Measurements from ENCODE around the gene THPO.
A peak's percentile ranks its signal among the peaks of the same experiment; 100 is the strongest.

The THPO gene

GRCh38 chr3:184384342-184384741 lies 6.3 kb upstream of the THPO start:
- no peak for DNase-seq

- no peak for DNase-seq
These were observed 5.2 kb upstream of the THPO start for GRCh38 chr3:184383033-184383740.

GRCh38 chr3:184382326-184383032 lies 4.5 kb upstream of the THPO start:
- no peak for DNase-seq

DNA sequence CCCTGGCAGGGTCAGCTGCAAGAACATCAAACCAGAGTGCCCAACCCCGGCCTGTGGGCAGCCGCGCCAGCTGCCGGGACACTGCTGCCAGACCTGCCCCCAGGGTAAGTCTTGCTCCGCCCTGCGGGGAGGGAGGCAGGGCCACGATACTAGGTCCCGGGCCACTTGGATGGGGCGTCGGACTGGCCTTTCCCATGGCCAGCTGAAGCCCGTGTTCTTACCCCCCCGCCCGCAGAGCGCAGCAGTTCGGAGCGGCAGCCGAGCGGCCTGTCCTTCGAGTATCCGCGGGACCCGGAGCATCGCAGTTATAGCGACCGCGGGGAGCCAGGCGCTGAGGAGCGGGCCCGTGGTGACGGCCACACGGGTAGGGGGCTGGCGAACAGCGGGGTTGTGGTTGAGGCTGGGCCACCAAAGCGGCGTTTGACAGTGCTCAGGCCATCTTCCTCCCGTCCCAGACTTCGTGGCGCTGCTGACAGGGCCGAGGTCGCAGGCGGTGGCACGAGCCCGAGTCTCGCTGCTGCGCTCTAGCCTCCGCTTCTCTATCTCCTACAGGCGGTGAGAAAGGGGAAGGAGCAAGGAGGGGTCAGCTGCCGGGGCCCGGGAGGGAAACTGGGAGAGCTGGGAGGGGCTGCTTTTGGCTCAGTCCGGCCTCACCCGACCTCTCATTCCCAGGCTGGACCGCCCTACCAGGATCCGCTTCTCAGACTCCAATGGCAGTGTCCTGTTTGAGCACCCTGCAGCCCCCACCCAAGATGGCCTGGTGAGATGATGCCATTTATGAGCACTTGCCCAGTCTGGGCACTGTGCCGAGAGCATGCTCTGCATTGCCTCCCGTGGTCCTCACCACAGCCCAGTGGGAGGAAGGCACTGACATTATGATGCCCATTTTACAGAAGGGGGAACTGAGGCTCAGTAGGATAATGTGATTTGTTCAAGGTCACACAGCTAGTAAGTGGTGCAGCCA lies 3.5 kb upstream of the THPO start:
- peak in 1 of 2 experiments; percentile 16 for DNase-seq

DNA sequence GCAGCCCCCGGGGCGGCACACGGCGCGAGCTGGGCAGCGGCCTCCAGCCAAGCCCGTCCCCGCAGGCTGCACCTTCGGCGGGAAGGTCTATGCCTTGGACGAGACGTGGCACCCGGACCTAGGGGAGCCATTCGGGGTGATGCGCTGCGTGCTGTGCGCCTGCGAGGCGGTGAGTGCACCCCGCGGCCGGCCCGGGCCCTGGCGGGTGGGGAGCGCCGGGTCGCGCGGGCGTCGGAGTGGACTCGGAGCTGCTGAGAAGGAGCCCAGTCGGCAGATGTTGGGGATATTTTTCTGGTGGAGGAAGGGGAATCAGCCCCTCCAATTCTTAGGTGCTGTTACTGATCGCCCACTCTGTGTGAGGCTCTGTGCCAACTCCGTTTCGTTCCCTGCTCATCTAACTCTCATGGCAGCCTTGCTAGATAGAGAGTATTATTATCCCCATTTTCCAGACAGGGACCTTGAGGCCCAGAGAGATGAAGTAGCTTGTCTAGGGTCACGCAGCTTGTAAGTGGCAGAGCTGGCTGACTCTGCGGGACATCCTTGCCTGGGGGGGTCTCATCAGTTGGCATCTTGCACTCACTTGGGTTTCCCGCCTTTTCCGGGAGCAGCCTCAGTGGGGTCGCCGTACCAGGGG lies 2.7 kb upstream of the THPO start:
- peak in 1 of 2 experiments; percentile 22 for DNase-seq

DNA sequence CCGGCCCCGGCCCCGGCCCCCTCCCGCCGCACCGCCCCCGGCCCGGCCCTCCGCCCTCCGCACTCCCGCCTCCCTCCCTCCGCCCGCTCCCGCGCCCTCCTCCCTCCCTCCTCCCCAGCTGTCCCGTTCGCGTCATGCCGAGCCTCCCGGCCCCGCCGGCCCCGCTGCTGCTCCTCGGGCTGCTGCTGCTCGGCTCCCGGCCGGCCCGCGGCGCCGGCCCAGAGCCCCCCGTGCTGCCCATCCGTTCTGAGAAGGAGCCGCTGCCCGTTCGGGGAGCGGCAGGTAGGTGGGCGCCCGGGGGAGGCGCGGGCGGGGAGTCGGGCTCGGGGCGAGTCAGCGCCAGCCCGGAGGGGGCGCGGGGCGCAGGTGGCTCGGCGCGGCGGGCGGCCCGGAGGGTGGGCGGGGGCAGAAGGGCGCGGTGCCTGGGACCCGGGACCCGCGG lies 2.2 kb upstream of the THPO start:
- DNase-seq: peak; percentile 36 to 41

DNA sequence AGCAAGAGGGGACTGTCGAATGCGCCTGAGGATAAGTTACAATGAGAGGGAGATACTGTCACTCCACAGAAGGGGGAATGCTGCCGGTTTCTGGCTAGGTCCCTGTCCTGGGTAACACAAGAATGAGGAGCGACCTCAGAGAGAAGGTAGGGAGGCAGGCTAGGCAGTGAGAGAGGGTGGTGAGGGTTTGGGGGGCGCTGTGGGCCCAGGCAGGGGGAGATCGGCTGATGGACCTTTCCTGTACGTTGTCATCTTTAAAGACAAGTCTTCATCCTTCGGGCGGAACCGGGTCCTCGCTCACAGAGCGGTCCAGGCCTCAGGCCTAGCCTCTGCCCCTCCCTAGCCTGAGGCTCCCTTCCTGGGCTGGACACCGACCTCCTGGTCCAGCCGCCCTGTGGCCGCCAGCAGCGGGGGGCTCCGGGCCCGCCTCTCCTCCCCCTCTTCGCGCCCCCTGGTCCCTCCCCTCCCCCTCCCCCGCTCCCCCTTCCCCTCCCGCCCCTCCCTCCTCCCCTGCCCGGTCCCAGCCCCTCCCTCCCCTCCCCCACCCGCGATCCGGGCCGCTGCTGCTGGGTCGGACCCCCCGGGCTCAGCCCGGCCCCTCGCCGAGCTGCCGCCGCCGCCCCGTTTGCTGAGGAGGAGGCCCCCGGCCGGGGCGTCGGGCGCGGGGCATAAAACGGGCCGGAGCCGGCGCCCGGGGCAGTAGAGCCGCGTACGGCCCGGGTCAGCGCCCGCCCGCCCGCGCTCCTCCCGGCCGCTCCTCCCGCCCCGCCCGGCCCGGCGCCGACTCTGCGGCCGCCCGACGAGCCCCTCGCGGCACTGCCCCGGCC lies 1.6 kb upstream of the THPO start, which contains the start of gene CHRD:
TSS of gene CHRD (plus strand) at position 697 of the 827 bp plus-strand sequence. CDS start 265 bp downstream, outside the sequence.
- no peak for DNase-seq

DNA sequence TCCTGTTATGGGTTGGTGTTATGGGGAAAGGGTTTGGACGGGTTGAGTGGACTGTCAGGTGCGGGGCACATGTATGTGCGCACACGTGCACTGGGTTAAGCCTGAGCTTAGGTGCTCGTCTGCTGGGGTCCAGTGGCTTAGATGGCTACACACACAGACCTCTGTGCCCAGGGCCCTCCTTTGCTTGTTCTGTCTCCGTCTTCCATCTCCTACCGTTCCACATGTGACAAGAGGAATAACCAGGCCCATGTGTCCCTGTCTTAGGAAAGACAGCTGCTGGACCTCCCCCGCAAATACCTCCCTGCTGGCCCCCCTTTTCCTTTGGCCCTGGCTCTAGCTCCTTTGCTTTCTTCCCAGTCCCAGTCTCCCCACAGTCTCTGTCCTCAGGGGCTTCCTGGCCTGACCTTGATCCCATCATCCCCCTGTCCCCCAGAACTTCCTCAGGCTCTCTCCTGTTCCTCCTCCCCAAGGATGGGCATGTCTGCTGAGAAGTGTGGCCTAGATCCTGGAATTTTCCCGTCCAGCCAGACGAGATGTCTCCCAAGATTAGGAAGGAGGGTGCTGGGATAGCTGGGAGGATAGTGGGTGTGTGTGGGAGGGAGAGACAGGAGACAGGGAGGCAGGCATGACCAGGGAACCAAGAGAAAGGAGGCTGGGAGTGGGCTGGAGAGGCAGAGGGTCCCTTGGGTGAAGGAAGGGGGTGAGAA lies 797 bp upstream of the THPO start:
- no peak for DNase-seq

DNA sequence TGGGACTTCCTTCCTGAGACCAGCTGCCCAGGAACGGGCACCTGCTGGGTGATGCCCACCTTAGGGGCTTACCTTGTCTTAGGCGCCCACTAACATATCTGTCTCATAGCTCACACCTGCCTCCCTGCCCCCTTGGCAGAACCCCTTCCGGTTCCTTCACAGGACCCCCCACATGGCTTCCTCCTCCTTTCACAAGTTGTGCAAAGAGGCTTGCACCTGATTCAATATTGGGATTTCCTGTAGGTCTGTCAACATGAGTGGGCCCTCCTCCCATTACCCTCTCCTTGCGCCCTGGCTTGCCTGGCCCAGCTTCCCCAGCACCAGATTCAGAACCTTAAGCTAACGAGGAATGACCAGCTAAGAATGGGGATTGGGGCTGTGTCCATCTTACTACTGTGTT lies 633 bp downstream of the THPO start:
- DNase-seq: no peak

- no peak for DNase-seq
These were observed 2.1 kb downstream of the THPO start for GRCh38 chr3:184375747-184376461.

- DNase-seq: no peak
These were observed 4.6 kb downstream of the THPO start for GRCh38 chr3:184373422-184373821.

DNA sequence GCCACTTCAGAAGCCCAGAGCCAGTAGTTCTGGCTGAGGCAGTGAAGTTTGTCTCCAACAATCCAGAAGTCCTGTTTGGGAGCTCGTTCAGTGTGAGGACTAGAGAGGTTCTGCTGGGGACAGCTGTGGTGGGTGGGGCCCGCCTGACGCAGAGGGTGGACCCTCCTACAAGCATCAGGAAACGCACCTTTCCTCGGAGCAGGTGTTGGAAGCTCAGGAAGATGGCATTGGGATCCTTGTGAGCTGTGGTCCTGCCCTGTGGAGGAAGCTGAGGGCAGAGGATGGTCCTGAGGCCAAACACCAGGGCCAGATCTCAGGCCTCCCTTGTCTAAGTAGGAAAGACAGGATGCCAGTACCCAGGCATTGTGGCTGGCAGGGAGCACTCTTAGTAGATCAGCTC lies 5.1 kb downstream of the THPO start:
- no peak for DNase-seq

- no peak for DNase-seq
These were observed 5.6 kb downstream of the THPO start for GRCh38 chr3:184372296-184372821.

GRCh38 chr3:184371570-184372018 lies 6.4 kb downstream of the THPO start:
- DNase-seq: peak; percentile 61 to 64

- DNase-seq: no peak
These were observed 9.3 kb downstream of the THPO start for GRCh38 chr3:184368586-184369183.

GRCh38 chr3:184368116-184368515 lies 9.9 kb downstream of the THPO start:
- no peak for DNase-seq

DNA sequence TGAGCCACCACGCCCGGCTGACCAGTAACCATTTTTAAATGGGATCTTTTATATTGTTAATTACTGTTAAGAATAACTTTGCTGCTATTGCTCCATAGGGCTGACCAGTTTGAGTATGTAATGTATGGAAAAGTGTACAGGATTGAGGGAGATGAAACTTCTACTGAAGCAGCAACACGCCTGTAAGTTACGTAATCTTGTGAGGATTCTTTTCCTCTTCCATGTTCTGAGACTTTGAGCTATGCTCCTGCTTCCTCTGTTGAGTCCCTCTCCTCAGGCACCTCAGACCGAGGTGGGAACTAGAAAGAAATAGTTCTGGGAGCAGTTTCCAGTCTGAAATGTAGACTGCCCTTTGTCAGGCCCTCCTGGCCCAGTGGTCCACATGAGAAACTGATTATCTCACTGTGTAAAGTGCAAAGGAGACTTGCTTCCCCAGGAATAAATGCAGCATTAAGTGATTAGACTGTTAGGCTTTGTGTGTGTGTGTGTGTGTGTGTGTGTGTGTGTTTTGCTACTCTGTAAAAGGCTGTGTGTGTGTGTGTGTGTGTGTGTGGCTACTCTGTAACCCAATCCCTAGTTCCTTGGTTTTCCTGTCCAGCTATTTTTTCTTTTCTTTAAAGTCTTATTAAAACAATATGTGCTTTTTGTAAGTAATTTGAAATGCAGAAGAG lies 11.3 kb downstream of the THPO start:
- DNase-seq: no peak

DNA sequence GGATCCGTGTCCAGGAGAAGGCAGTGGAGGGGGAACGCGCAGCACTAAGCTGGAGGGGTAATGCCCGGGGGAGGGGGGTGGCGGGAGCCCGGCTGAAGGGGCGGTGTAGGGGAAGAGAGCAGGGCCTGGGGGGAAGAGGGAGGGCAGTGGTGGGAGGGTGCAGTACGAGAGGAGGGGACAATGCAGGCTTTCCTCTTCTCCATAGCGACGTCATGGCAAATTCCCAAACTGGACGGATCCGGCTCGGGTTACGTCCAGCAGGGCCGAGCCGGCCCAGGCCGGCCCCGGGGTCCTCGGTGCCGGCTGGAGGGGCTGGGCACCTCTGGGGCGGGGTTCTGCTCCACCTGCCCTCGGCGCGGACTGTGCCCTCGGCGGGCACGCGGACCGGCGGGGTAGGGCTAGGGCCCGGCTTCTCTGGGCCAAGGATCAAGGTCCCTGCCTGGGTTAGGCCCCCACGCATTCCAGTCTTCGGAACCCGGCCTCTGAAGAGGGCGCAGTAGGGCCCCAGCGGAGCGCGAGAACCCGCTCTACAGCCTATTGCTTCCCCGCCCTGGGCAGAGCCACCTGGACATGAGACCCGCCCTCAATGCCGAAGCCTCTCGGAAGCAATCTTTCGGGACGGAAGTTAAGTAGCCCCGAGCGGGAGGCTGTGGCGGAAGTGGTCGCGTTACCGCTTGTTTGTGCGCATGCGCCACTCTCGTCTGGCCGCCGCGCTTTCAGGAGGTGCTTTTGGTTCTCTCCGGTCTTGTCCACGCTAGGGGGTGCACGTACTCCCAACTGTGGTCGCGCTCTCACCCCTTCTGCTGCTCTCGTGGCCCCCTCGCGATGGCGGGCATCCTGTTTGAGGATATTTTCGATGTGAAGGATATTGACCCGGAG lies 15.1 kb downstream of the THPO start:
- peak; percentile 94 to 97 for DNase-seq

Measured in activated CD4-positive, alpha-beta T cell treated with anti-CD3 and anti-CD28 coated beads, Interleukin-2, amount 50 U/mL, for 48 hours (primary cell).